ENCODE measurements around the gene ZNF846. TPM values are rescaled to one million over a fixed set of nuclear protein-coding genes. Genes with fewer than 3 reads are reported as not detected.
"Not testable (repeated sequence)": the region's sequence is repeated elsewhere in the genome, so short reads cannot be mapped to it uniquely, and the experiment has no call there.

ZNF846 gene
- total RNA-seq, 1 donor from 2014 or later, result 32.1 TPM

DNA sequence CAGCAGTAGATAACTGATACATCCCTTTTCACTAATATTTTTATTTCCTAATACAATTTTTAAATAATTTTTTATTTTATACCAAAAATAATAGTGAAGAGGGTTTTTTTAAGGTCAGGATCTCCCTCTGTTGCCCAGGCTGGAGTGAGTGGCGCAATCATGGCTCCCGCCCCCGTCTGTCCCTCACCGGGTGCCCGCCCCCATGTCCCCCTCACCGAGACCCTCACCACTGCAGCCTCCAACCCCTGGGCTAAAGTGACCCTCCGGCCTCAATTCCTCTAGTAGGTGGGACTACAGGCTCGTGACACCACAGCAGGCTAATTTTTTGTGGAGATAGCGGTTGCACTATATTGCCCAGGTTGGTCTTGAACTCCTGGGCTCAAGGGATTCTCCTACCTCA lies 17.8 kb upstream of the ZNF846 start:
- peak overlapping the region; percentile 89 for H3K4me3 Mint-ChIP-seq
- no peaks in the 10 kb centered on the region for H3K36me3 Mint-ChIP-seq
- peaks cover 41% of the 10 kb centered on the region for H3K4me1 Mint-ChIP-seq
- DNase-seq (ENCODE audit: low spot score in 2 of 2, unreplicated experiment in 2 of 2), result no peak
- H3K9me3 Mint-ChIP-seq, result no peaks in the 10 kb centered on the region
- H3K27ac Mint-ChIP-seq, result peak overlapping the region; percentile 96
- no peak for TF ChIP-seq CTCF (IDR thresholded peaks at IDR 0.05; ENCODE audit: unreplicated experiment)
- H3K27me3 Mint-ChIP-seq (ENCODE audit: low read depth), result no peaks in the 10 kb centered on the region

DNA sequence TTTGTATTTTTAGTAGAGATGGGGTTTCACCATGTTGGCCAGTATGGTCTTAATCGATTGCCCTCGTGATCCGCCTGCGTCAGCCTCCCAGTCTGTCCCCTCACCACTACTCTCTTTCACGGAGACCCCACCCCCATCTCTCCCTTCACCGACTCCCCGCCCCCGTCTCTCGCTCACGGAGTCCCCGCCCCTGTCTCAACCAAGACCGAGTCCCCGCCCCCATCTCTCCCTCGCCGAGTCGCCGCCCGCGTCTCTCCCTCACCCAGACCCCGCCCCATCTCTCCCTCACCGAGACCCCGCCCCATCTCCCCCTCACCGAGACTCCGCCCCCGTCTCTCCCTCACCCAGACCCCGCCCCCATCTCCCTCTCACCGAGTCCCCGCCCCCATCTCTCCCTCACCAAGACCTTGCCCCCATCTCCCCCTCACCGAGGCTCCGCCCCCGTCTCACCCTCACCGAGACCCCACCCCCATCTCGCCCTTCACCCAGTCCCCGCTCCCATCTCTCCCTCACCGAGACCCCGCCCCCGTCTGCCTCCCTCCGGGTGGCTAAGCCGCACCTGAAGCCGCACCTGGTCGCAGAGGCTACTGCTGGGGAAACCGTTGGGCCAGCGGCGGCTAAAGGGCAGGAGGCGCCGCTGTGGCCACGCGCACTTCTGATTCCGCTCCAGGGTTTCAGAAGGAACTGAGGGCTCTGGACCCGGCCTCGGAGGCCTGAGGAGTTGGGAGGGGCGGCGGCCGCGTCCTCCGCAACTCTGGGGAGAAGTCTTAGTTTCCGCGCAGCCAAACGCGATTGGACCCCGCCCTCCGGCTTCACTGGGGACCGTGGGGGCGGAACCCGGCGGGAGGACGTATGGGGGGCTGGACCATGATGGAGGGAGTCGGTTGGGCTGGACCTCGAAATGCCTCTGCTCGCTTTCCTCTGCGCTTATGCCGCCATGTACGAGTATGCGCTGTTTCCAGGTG lies 17.1 kb upstream of the ZNF846 start:
- H3K36me3 Mint-ChIP-seq, result no peaks in the 10 kb centered on the region
- no peak for TF ChIP-seq CTCF (IDR thresholded peaks at IDR 0.05; ENCODE audit: unreplicated experiment)
- DNase-seq (ENCODE audit: low spot score in 2 of 2, unreplicated experiment in 2 of 2), result peak; percentile 96 to 100
- peak overlapping the region; percentile 89 for H3K4me3 Mint-ChIP-seq
- H3K27ac Mint-ChIP-seq, result peak overlapping the region; percentile 99
- H3K27me3 Mint-ChIP-seq (ENCODE audit: low read depth), result no peaks in the 10 kb centered on the region
- peaks cover 35% of the 10 kb centered on the region for H3K4me1 Mint-ChIP-seq
- H3K9me3 Mint-ChIP-seq, result no peaks in the 10 kb centered on the region

GRCh38 chr19:9784163-9784496 lies 15.6 kb upstream of the ZNF846 start:
- Mint-ChIP-seq H3K4me3 (peak overlapping the region; percentile 89), H3K27ac (peak overlapping the region; percentile 99)
- H3K9me3 Mint-ChIP-seq, result not testable (repeated sequence)

GRCh38 chr19:9782338-9782737 lies 13.8 kb upstream of the ZNF846 start:
- Mint-ChIP-seq H3K36me3 (peaks cover 6% of the 10 kb centered on the region), H3K9me3 (peaks cover 5% of the 10 kb centered on the region), H3K27me3 (ENCODE audit: low read depth) (no peaks in the 10 kb centered on the region), H3K27ac (peak overlapping the region; percentile 5), H3K4me1 (peaks cover 19% of the 10 kb centered on the region), H3K4me3 (no peak overlapping the region)
- no peak for DNase-seq (ENCODE audit: low spot score in 2 of 2, unreplicated experiment in 2 of 2)
- no peak for TF ChIP-seq CTCF (IDR thresholded peaks at IDR 0.05; ENCODE audit: unreplicated experiment)

More at GRCh38 chr19:9784163-9784496, 15.6 kb upstream of the ZNF846 start:
- not testable (repeated sequence) for H3K36me3 Mint-ChIP-seq; H3K27me3 Mint-ChIP-seq (ENCODE audit: low read depth); DNase-seq (ENCODE audit: low spot score in 2 of 2, unreplicated experiment in 2 of 2)
- H3K4me1 Mint-ChIP-seq, result peaks cover 23% of the 10 kb centered on the region

- TF ChIP-seq CTCF (IDR thresholded peaks at IDR 0.05; ENCODE audit: unreplicated experiment), result no peak
- Mint-ChIP-seq H3K36me3 (peaks cover 79% of the 10 kb centered on the region), H3K4me3 (no peak overlapping the region), H3K27me3 (ENCODE audit: low read depth) (no peaks in the 10 kb centered on the region), H3K9me3 (peaks cover 55% of the 10 kb centered on the region), H3K27ac (no peak overlapping the region), H3K4me1 (no peaks in the 10 kb centered on the region)
- DNase-seq (ENCODE audit: low spot score in 2 of 2, unreplicated experiment in 2 of 2), result no peak
Observed at GRCh38 chr19:9757544-9758501, 10.7 kb downstream of the ZNF846 start.

Measured in mesothelial cell of epicardium (in vitro differentiated cells).